ENCODE results near the gene TEF.

- TF ChIP-seq CTCF (conservative IDR thresholded peaks at IDR 0.05), result no peak
- TF ChIP-seq ZFX (IDR thresholded peaks at IDR 0.05), result no peak
Observed at GRCh38 chr22:41344189-41344788, 37.5 kb upstream of the TEF start.
